Spleen (tissue), 11 donors: ENCODE data around the gene ARHGAP22. TPM values are rescaled to one million over a fixed set of nuclear protein-coding genes. Genes with fewer than 3 reads are reported as not detected.

Experiments
- DNase-seq: peaks from one replicate; pipeline ENCODE4 v3.0.0-alpha.2; 2020
- H3K27ac ChIP-seq, 8 donors: fragments of 200-600 bp; sonication (generic) in 7 of 8; 1 replicate in 4 of 8; 2 replicates in 4 of 8; pipeline versions ENCODE4 v1.5.0 to v1.8.0; 2016 to 2021; ENCODE audit warnings: inconsistent platforms in 4 of 8, mild to moderate bottlenecking in 4 of 8, moderate library complexity in 1 of 8
- H3K27me3 ChIP-seq, 7 donors: fragments of 200-600 bp; sonication (generic) in 6 of 7; replicated peaks in 1 of 7; 1 replicate in 4 of 7; 2 replicates in 3 of 7; pipeline versions ENCODE4 v1.5.0 to v1.8.0; 2016 to 2021; ENCODE audit warnings: inconsistent platforms in 3 of 7, mild to moderate bottlenecking in 1 of 7
- H3K36me3 ChIP-seq, 6 donors: fragments of 200-600 bp; sonication (generic) in 5 of 6; 1 replicate in 4 of 6; 2 replicates in 2 of 6; pipeline versions ENCODE4 v1.5.0 to v1.8.0; 2016 to 2021; ENCODE audit warnings: inconsistent platforms in 2 of 6
- H3K4me1 ChIP-seq, 6 donors: fragments of 200-600 bp; sonication (generic) in 5 of 6; 1 replicate in 3 of 6; 2 replicates in 3 of 6; pipeline versions ENCODE4 v1.5.0 to v1.8.0; 2016 to 2021; ENCODE audit warnings: inconsistent platforms in 3 of 6
- H3K4me3 ChIP-seq, 8 donors: fragments of 200-600 bp; sonication (generic) in 7 of 8; 1 replicate in 4 of 8; 2 replicates in 4 of 8; pipeline versions ENCODE4 v1.5.0 to v1.8.0; 2016 to 2021; ENCODE audit warnings: inconsistent platforms in 4 of 8, mild to moderate bottlenecking in 4 of 8, moderate library complexity in 2 of 8
- H3K9me3 ChIP-seq, 8 donors: fragments of 200-600 bp; sonication (generic) in 7 of 8; 1 replicate in 4 of 8; 2 replicates in 4 of 8; pipeline versions ENCODE4 v1.5.0 to v1.8.0; 2016 to 2021; ENCODE audit warnings: inconsistent platforms in 4 of 8
- CTCF ChIP-seq, 11 experiments: fragments of 200-600 bp in 7 of 11; fragments of 450-650 bp in 4 of 11; sonication (generic) in 4 of 11; IDR thresholded peaks in 8 of 11; conservative IDR thresholded peaks in 3 of 11; 1 replicate in 7 of 11; 2 replicates in 4 of 11; pipeline versions ENCODE4 v1.4.0 to v1.8.0; 2016 to 2021; ENCODE audit warnings: antibody characterized with exemption in 11 of 11, inconsistent platforms in 4 of 11, mild to moderate bottlenecking in 1 of 11
- POLR2A ChIP-seq, 3 donors: fragments of 450-650 bp; IDR thresholded peaks; one replicate each; pipeline ENCODE4 v1.5.1; 2017; ENCODE audit warnings: antibody characterized with exemption in 3 of 3, mild to moderate bottlenecking in 1 of 3
- POLR2AphosphoS5 ChIP-seq, 3 donors: sonication (generic); formaldehyde crosslinking; IDR thresholded peaks; one replicate each; pipeline ENCODE4 v1.5.1; 2017; ENCODE audit warnings: antibody characterized with exemption in 3 of 3
- WGBS, 5 donors: extraction: QIAGEN DNeasy Blood & Tissue Kit in 3 of 5; methylation state at CpG; one replicate each; pipeline versions ENCODE4 v1.1.5 to v1.1.7; 2013 to 2018; 5-methylcytosine and 5-hydroxymethylcytosine counted together
- intact Hi-C: fragments of 100-400 bp; cut with DNase I; formaldehyde crosslinking; loops from one replicate; pipeline ENCODE4 v1.15.0; 2023; ENCODE audit warnings: low total_unique reads
- polyA plus RNA-seq, 3 donors: library from polyadenylated mRNA; stranded (reverse); fragments of 200-250 nt; gene quantifications; one replicate each; pipeline ENCODE4 v1.2.1, GENCODE V29; 2013
- total RNA-seq, 7 donors: library from RNA; depleted of rRNA in 3 of 7; stranded (reverse); fragments of >200 nt in 3 of 7; fragmentation: NEBNext Ultra II Directional in 4 of 7; extraction: Animal tissue kit (Norgen Biotek cat#: 25700) in 4 of 7; gene quantifications; one replicate each; pipeline versions ENCODE4 v1.1.0 to v1.2.1, GENCODE V29; 2016 to 2021
- donor health status: healthy with polysubstance abuse.
- donor health status: DM: no; HTN: no; CAD: no; lungs with moderate emphysema.
- donor health status: DM: no; HTN: no; CAD: no.
- donor health status: Bipolar disorder and iron deficiency.
- donor health status: healthy.
- donor health status: DM: no; HTN: no; CAD: no.
- donor health status: DM: yes; HTN: yes; CAD: no.

ARHGAP22 gene
- total and polyA plus RNA-seq, 10 donors, result 0.56 to 7.5 (median 3.2) TPM

- no peak overlapping the region for H3K27ac ChIP-seq
- no peaks in the 10 kb centered on the region for H3K9me3 ChIP-seq
- TF ChIP-seq CTCF (IDR thresholded peaks at IDR 0.05 in 8 of 11, conservative IDR thresholded peaks at IDR 0.05 in 3 of 11) (no peak), POLR2A (IDR thresholded peaks at IDR 0.05) (no peak), POLR2AphosphoS5 (IDR thresholded peaks at IDR 0.05) (no peak)
- WGBS, 5 donors, result 70 to 93% (median 77%) methylated on average over 5 of the region's 5 CpGs
- intact Hi-C loops, result no loop called here
- no peaks in the 10 kb centered on the region for H3K36me3 ChIP-seq
- no peak for DNase-seq
- H3K4me3 ChIP-seq, result no peak overlapping the region
- H3K27me3 ChIP-seq, result peaks cover 0 to 50% (median 11%) of the 10 kb centered on the region in 7 donors
- H3K4me1 ChIP-seq, result peaks cover 5 to 39% (median 13%) of the 10 kb centered on the region in 6 donors
These were observed 4.6 kb upstream of the ARHGAP22 start for GRCh38 chr10:48609441-48609840.

- DNase-seq, result no peak
- intact Hi-C loops, result no loop called here
- no peak for TF ChIP-seq POLR2A (IDR thresholded peaks at IDR 0.05)
- no peak for TF ChIP-seq POLR2AphosphoS5 (IDR thresholded peaks at IDR 0.05)
- TF ChIP-seq CTCF (IDR thresholded peaks at IDR 0.05 in 8 of 11, conservative IDR thresholded peaks at IDR 0.05 in 3 of 11), result no peak
- H3K27me3 ChIP-seq, result peaks cover 0 to 55% (median 15%) of the 10 kb centered on the region in 7 donors
- H3K36me3 ChIP-seq, result no peaks in the 10 kb centered on the region
- peaks cover 8 to 44% (median 18%) of the 10 kb centered on the region in 6 donors for H3K4me1 ChIP-seq
- H3K9me3 ChIP-seq, result no peaks in the 10 kb centered on the region
- no peak overlapping the region for H3K4me3 ChIP-seq
- no peak overlapping the region for H3K27ac ChIP-seq
These were observed 4.1 kb upstream of the ARHGAP22 start for GRCh38 chr10:48608976-48609375.

GRCh38 chr10:48608279-48608681 is 3.4 kb upstream of the ARHGAP22 start:
- WGBS, 5 donors, result 54 to 76% (median 59%) methylated on average over 3 of the region's 3 CpGs
- Histone ChIP-seq H3K27ac (no peak overlapping the region), H3K4me3 (no peak overlapping the region), H3K9me3 (no peaks in the 10 kb centered on the region), H3K27me3 (peaks cover 0 to 62% (median 17%) of the 10 kb centered on the region in 7 donors), H3K4me1 (peaks cover 8 to 47% (median 20%) of the 10 kb centered on the region in 6 donors), H3K36me3 (no peaks in the 10 kb centered on the region)
- DNase-seq, result no peak
- intact Hi-C loops, result no loop called here
- TF ChIP-seq POLR2AphosphoS5 (IDR thresholded peaks at IDR 0.05), result no peak
- TF ChIP-seq CTCF (IDR thresholded peaks at IDR 0.05 in 8 of 11, conservative IDR thresholded peaks at IDR 0.05 in 3 of 11), result peak; percentile 19 to 82 (median 62)

GRCh38 chr10:48607356-48608278 is 2.7 kb upstream of the ARHGAP22 start:
- Histone ChIP-seq H3K4me1 (peaks cover 8 to 47% (median 20%) of the 10 kb centered on the region in 6 donors), H3K4me3 (no peak overlapping the region), H3K27ac (peak overlapping the region in 3 of 8 donors; percentile 5 to 42 (median 31)), H3K9me3 (no peaks in the 10 kb centered on the region), H3K36me3 (no peaks in the 10 kb centered on the region), H3K27me3 (peaks cover 0 to 67% (median 17%) of the 10 kb centered on the region in 7 donors)
- intact Hi-C loops, result no loop called here
- no peak for DNase-seq
- TF ChIP-seq CTCF (IDR thresholded peaks at IDR 0.05 in 8 of 11, conservative IDR thresholded peaks at IDR 0.05 in 3 of 11), result no peak
- no peak for TF ChIP-seq POLR2A (IDR thresholded peaks at IDR 0.05)
- no peak for TF ChIP-seq POLR2AphosphoS5 (IDR thresholded peaks at IDR 0.05)
- WGBS, 5 donors, result 59 to 76% (median 65%) methylated on average over 6 of the region's 6 CpGs
